HCT116 (cell line): Measurements from ENCODE around the gene PACSIN2.

Experiments used
- POLR2A ChIP-seq: IDR thresholded peaks from 2 replicates; pipeline ENCODE4 v1.7.0; 2011; ENCODE audit warnings: borderline replicate concordance; ENCODE audit not compliant: insufficient read depth, insufficient read length; ENCODE audit errors: extremely low read depth
- TCF7L2 ChIP-seq: IDR thresholded peaks from 2 replicates; pipeline ENCODE4 v1.7.0; 2011; ENCODE audit warnings: borderline replicate concordance, inconsistent platforms; ENCODE audit not compliant: insufficient read depth, insufficient read length; ENCODE audit errors: extremely low read depth
- YY1 ChIP-seq: IDR thresholded peaks from 2 replicates; pipeline ENCODE4 v1.6.1; 2011; ENCODE audit warnings: low read length, low read depth, moderate library complexity, mild to moderate bottlenecking; ENCODE audit not compliant: insufficient replicate concordance; ENCODE audit errors: extremely low read depth
- ZNF274 ChIP-seq: fragments of 200-500 bp; sonication (Bioruptor generic); IDR thresholded peaks from 2 replicates; pipeline ENCODE4 v1.6.1; 2014; ENCODE audit warnings: mild to moderate bottlenecking, low read depth, low read length, inconsistent platforms
- TF ChIP-seq, protein P1 (sequence below): IDR thresholded peaks from 2 replicates; pipeline ENCODE4 v1.6.1; 2012; ENCODE audit warnings: low read depth
- TF ChIP-seq, protein P2 (sequence below), 3 experiments: fragments of 200-600 bp in 1 of 3; sonication (generic) in 1 of 3; IDR thresholded peaks in 2 of 3; conservative IDR thresholded peaks in 1 of 3; 2 replicates each; pipeline ENCODE4 v1.5.1; 2012 to 2017; ENCODE audit warnings: low read depth in 2 of 3, low read length in 2 of 3, antibody characterized with exemption in 1 of 3, borderline replicate concordance in 1 of 3, control low read depth in 1 of 3, mild to moderate bottlenecking in 1 of 3, mixed read lengths in 1 of 3, mixed run types in 1 of 3, moderate library complexity in 1 of 3; ENCODE audit not compliant: insufficient read depth in 1 of 3

DNA sequence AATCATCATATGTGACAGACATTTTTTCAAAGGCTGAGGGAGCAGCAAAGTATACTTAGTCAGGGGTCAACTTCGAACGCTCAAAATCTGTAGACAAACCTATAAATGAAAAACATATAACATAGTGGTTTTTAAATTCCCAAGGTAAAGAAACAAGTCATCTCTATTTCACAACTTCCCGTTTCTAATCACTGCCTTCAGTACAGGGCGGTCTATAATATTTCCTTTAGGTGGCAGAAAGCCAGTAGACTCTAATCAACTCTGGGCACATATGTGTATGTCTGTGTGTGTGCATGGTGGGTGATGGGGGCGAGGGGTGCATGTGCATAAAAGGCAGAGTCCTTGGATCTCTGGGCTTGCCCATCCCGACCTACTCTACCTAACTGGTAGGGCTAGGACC is 102.9 kb downstream of the PACSIN2 start:
- no peak for TF ChIP-seq YY1
- no peak for TF ChIP-seq POLR2A
- TF ChIP-seq, protein P1, sequence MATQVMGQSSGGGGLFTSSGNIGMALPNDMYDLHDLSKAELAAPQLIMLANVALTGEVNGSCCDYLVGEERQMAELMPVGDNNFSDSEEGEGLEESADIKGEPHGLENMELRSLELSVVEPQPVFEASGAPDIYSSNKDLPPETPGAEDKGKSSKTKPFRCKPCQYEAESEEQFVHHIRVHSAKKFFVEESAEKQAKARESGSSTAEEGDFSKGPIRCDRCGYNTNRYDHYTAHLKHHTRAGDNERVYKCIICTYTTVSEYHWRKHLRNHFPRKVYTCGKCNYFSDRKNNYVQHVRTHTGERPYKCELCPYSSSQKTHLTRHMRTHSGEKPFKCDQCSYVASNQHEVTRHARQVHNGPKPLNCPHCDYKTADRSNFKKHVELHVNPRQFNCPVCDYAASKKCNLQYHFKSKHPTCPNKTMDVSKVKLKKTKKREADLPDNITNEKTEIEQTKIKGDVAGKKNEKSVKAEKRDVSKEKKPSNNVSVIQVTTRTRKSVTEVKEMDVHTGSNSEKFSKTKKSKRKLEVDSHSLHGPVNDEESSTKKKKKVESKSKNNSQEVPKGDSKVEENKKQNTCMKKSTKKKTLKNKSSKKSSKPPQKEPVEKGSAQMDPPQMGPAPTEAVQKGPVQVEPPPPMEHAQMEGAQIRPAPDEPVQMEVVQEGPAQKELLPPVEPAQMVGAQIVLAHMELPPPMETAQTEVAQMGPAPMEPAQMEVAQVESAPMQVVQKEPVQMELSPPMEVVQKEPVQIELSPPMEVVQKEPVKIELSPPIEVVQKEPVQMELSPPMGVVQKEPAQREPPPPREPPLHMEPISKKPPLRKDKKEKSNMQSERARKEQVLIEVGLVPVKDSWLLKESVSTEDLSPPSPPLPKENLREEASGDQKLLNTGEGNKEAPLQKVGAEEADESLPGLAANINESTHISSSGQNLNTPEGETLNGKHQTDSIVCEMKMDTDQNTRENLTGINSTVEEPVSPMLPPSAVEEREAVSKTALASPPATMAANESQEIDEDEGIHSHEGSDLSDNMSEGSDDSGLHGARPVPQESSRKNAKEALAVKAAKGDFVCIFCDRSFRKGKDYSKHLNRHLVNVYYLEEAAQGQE, result no peak
- TF ChIP-seq, protein P2, sequence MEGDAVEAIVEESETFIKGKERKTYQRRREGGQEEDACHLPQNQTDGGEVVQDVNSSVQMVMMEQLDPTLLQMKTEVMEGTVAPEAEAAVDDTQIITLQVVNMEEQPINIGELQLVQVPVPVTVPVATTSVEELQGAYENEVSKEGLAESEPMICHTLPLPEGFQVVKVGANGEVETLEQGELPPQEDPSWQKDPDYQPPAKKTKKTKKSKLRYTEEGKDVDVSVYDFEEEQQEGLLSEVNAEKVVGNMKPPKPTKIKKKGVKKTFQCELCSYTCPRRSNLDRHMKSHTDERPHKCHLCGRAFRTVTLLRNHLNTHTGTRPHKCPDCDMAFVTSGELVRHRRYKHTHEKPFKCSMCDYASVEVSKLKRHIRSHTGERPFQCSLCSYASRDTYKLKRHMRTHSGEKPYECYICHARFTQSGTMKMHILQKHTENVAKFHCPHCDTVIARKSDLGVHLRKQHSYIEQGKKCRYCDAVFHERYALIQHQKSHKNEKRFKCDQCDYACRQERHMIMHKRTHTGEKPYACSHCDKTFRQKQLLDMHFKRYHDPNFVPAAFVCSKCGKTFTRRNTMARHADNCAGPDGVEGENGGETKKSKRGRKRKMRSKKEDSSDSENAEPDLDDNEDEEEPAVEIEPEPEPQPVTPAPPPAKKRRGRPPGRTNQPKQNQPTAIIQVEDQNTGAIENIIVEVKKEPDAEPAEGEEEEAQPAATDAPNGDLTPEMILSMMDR (IDR thresholded peaks at IDR 0.05 in 2 of 3, conservative IDR thresholded peaks at IDR 0.05 in 1 of 3; ENCODE audit: borderline replicate concordance in 1 of 3, insufficient read depth in 1 of 3, low read depth in 2 of 3, low read length in 2 of 3), result no peak
- TF ChIP-seq TCF7L2, result no peak
- TF ChIP-seq ZNF274, result no peak
